ENCODE results near the gene BABAM2.

The BABAM2 gene

GRCh38 chr2:28282861-28283646 is 392.5 kb downstream of the BABAM2 start:
- TF ChIP-seq CTBP1 (IDR thresholded peaks at IDR 0.05; ENCODE audit: borderline replicate concordance) (no peak), SUZ12 (IDR thresholded peaks at IDR 0.05) (no peak), PKNOX1 (IDR thresholded peaks at IDR 0.05) (no peak), FOXK2 (IDR thresholded peaks at IDR 0.05) (no peak), ELF4 (IDR thresholded peaks at IDR 0.05) (no peak), HDGF (IDR thresholded peaks at IDR 0.05; ENCODE audit: borderline replicate concordance) (no peak), FOXA1 (IDR thresholded peaks at IDR 0.05) (no peak), SP1 (IDR thresholded peaks at IDR 0.05) (no peak), ZNF384 (IDR thresholded peaks at IDR 0.05) (no peak)
- POLR2A ChIA-PET: no interaction called here
- DNase-seq (ENCODE audit: extremely low spot score): no peak
- CTCF ChIA-PET: no interaction called here

- DNase-seq (ENCODE audit: extremely low spot score): no peak
- ChIA-PET CTCF (no interaction called here), POLR2A (no interaction called here)
- TF ChIP-seq ARNT (IDR thresholded peaks at IDR 0.05) (no peak), FOXA1 (IDR thresholded peaks at IDR 0.05) (no peak), NFRKB (IDR thresholded peaks at IDR 0.05) (no peak), PKNOX1 (IDR thresholded peaks at IDR 0.05) (no peak), ELF4 (IDR thresholded peaks at IDR 0.05) (no peak), L3MBTL2 (conservative IDR thresholded peaks at IDR 0.05) (no peak), BHLHE40 (IDR thresholded peaks at IDR 0.05; ENCODE audit: borderline replicate concordance) (no peak), SUZ12 (IDR thresholded peaks at IDR 0.05) (no peak), TARDBP (IDR thresholded peaks at IDR 0.05) (no peak), FOXM1 (IDR thresholded peaks at IDR 0.05; ENCODE audit: borderline replicate concordance) (no peak)
Observed at GRCh38 chr2:28283861-28284260, 393.3 kb downstream of the BABAM2 start.

- CTCF ChIA-PET: no interaction called here
- POLR2A ChIA-PET: no interaction called here
- TF ChIP-seq CTBP1 (IDR thresholded peaks at IDR 0.05; ENCODE audit: borderline replicate concordance) (no peak), LEF1 (IDR thresholded peaks at IDR 0.05; ENCODE audit: borderline replicate concordance) (no peak), SP1 (IDR thresholded peaks at IDR 0.05) (no peak), SUZ12 (IDR thresholded peaks at IDR 0.05) (no peak), NFRKB (IDR thresholded peaks at IDR 0.05) (no peak), FOXM1 (IDR thresholded peaks at IDR 0.05; ENCODE audit: borderline replicate concordance) (no peak), BHLHE40 (IDR thresholded peaks at IDR 0.05; ENCODE audit: borderline replicate concordance) (no peak), FOXK2 (IDR thresholded peaks at IDR 0.05) (no peak), HDGF (IDR thresholded peaks at IDR 0.05; ENCODE audit: borderline replicate concordance) (no peak), L3MBTL2 (conservative IDR thresholded peaks at IDR 0.05) (no peak), ARNT (IDR thresholded peaks at IDR 0.05) (no peak), FOXA1 (IDR thresholded peaks at IDR 0.05) (no peak), PKNOX1 (IDR thresholded peaks at IDR 0.05) (no peak), TARDBP (IDR thresholded peaks at IDR 0.05) (no peak), ELF4 (IDR thresholded peaks at IDR 0.05) (no peak)
- no peak for DNase-seq (ENCODE audit: extremely low spot score)
Observed at GRCh38 chr2:28286678-28287077, 396.1 kb downstream of the BABAM2 start.

- ChIA-PET POLR2A (no interaction called here), CTCF (no interaction called here)
- no peak for DNase-seq (ENCODE audit: extremely low spot score)
- TF ChIP-seq ELF4 (IDR thresholded peaks at IDR 0.05) (no peak), ZNF384 (IDR thresholded peaks at IDR 0.05) (no peak), FOXA1 (IDR thresholded peaks at IDR 0.05) (no peak), HDGF (IDR thresholded peaks at IDR 0.05; ENCODE audit: borderline replicate concordance) (no peak), PKNOX1 (IDR thresholded peaks at IDR 0.05) (no peak), BHLHE40 (IDR thresholded peaks at IDR 0.05; ENCODE audit: borderline replicate concordance) (no peak), FOXK2 (IDR thresholded peaks at IDR 0.05) (no peak), LEF1 (IDR thresholded peaks at IDR 0.05; ENCODE audit: borderline replicate concordance) (no peak)
Observed at GRCh38 chr2:28287256-28287915, 396.9 kb downstream of the BABAM2 start.

GRCh38 chr2:28288620-28289019 is 398.1 kb downstream of the BABAM2 start:
- TF ChIP-seq SUZ12 (IDR thresholded peaks at IDR 0.05) (no peak), CTBP1 (IDR thresholded peaks at IDR 0.05; ENCODE audit: borderline replicate concordance) (no peak), FOXM1 (IDR thresholded peaks at IDR 0.05; ENCODE audit: borderline replicate concordance) (no peak), FOXK2 (IDR thresholded peaks at IDR 0.05) (no peak), NFRKB (IDR thresholded peaks at IDR 0.05) (no peak), SP1 (IDR thresholded peaks at IDR 0.05) (no peak), BHLHE40 (IDR thresholded peaks at IDR 0.05; ENCODE audit: borderline replicate concordance) (no peak), L3MBTL2 (conservative IDR thresholded peaks at IDR 0.05) (no peak), HDGF (IDR thresholded peaks at IDR 0.05; ENCODE audit: borderline replicate concordance) (no peak)
- POLR2A ChIA-PET: no interaction called here

More at GRCh38 chr2:28288620-28289019, 398.1 kb downstream of the BABAM2 start:
- DNase-seq (ENCODE audit: extremely low spot score): no peak
- CTCF ChIA-PET: no interaction called here

Measured in HEK293T (cell line).